Activated CD4-positive, alpha-beta T cell treated with anti-CD3 and anti-CD28 coated beads, Interleukin-2, amount 10 ng/mL, durations not matched to agents 7 days and 5 days (primary cell): Measurements from ENCODE around the gene CNOT6. TPM values are rescaled to one million over a fixed set of nuclear protein-coding genes. Genes with fewer than 3 reads are reported as not detected.

Experiments
- CTCF ChIA-PET: fragments of 350-600 bp; sonication (Branson Sonifier 250); formaldehyde crosslinking; loops from one replicate; lab custom pipeline; 2021; ENCODE audit warnings: antibody characterized with exemption; lab: Charles Lee
- POLR2A ChIA-PET: fragments of 350-600 bp; sonication (Branson Sonifier 250); formaldehyde crosslinking; loops from one replicate; lab custom pipeline; 2021; ENCODE audit warnings: antibody characterized with exemption; lab: Charles Lee
- DNase-seq: peaks from one replicate; pipeline ENCODE4 v3.0.0-alpha.2; 2020
- H3K27ac Mint-ChIP-seq: one replicate; pipeline ENCODE4 v1.8.0; 2021; ENCODE audit warnings: mild to moderate bottlenecking, moderate library complexity, mixed read lengths
- H3K27me3 Mint-ChIP-seq: one replicate; pipeline ENCODE4 v1.8.0; 2021; ENCODE audit warnings: mixed read lengths
- H3K36me3 Mint-ChIP-seq: one replicate; pipeline ENCODE4 v1.8.0; 2021; ENCODE audit warnings: low read depth, mixed read lengths
- H3K4me1 Mint-ChIP-seq: one replicate; pipeline ENCODE4 v1.8.0; 2021; ENCODE audit warnings: mixed read lengths
- H3K4me3 Mint-ChIP-seq: one replicate; pipeline ENCODE4 v1.8.0; 2021; ENCODE audit warnings: mild to moderate bottlenecking, moderate library complexity, mixed read lengths
- H3K9me3 Mint-ChIP-seq: one replicate; pipeline ENCODE4 v1.8.0; 2021; ENCODE audit warnings: mixed read lengths
- total RNA-seq, 2 experiments: library from RNA; stranded (reverse); gene quantifications; one replicate each; pipeline ENCODE4 v1.2.3, GENCODE V29; 2021

Gene CNOT6
- total RNA-seq, 2 experiments from 2014 or later = 38.3 to 44.8 TPM

DNA sequence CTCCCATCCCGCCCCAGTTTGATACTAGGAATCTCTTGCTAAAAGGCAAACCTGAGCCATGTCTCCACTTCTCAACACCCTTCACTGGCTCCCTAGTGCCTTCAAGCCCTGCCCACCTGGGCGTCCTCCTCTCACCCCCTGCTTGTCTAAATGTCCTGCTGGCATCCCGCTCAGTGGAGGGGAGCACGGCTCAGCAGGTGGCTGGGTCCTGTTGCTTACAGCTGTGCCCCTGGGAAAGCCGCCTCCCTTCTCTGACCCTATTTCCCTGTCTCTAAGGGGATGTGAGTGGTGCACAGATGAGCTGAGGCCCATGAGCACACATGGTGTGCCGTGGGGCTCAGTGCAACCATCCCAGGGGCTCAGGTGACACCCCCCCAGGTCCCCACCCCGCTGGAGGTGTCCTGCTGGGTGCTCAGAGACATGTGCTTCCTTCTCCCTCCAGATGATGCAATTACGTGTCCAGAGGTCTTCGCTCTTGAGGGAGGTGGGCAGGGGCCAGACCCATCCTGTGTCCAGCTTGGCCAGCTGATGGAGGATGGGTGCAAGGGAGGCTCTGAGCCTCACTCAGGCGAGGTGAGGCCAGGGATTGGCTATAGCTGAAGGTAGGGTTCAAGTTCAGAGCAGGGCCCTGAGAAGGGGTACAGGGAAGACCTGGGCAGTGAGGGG, 131.1 kb downstream of the CNOT6 start:
- no peak for DNase-seq
- ChIA-PET POLR2A (no interaction called here), CTCF (interaction anchor here (0.6 to 1.1 kb wide), 2 partner anchors 58 to 115 kb away, joined by 3 read pairs; no protein-coding TSS in a partner anchor)
- Mint-ChIP-seq H3K4me1 (peaks cover 8% of the 10 kb centered on the region), H3K36me3 (no peaks in the 10 kb centered on the region), H3K27ac (peak overlapping the region; percentile 19), H3K9me3 (no peaks in the 10 kb centered on the region), H3K27me3 (no peaks in the 10 kb centered on the region), H3K4me3 (no peak overlapping the region)

DNA sequence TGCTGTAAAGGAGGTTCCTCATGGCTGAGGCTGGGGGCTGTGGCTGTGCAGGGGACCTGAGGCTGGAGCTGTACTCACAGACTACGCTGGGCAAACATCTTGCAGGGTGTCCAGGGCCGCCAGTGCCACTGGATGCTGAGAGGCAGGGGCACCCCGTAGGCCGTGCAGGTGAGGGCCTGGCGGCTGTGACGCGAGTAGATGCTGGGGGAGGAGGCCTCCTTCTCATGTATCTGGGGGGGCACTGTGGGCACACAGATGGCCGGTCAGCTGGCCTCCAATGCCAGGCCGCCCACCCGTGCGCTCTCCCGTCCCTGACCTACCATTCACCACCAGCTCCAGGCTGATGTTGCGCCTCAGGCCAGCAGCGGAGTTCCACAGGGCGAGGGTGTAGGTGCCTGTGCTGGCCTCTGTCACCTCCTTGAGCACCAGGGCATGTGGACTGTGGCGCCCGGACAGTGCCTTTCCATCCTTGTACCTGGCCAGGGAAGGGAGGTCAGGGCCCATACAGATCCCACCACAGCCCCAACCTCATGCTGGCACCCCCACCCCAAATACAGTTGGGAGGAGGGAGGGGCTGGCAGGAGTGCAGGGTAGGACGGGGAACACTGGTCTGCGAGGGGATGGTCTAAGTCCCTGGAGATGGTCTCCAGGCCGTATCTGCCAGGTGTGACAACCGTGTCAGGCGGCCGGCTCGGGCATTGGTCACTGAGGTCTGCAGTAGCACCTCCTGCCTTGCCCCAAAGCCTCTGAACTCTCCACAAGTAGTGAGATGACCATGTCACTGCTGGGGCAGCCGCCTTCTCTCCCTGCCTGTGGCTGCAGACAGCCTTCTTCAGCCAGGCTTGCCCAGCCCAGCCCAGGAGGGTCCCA, 131.8 kb downstream of the CNOT6 start:
- no peak overlapping the region for H3K27ac Mint-ChIP-seq
- ChIA-PET CTCF (interaction anchor here (0.6 kb wide), 1 partner anchor 116 kb away, joined by 3 read pairs; no protein-coding TSS in a partner anchor), POLR2A (no interaction called here)
- no peak for DNase-seq
- H3K9me3 Mint-ChIP-seq = no peaks in the 10 kb centered on the region
- H3K36me3 Mint-ChIP-seq = no peaks in the 10 kb centered on the region
- peaks cover 8% of the 10 kb centered on the region for H3K4me1 Mint-ChIP-seq
- no peak overlapping the region for H3K4me3 Mint-ChIP-seq
- H3K27me3 Mint-ChIP-seq = no peaks in the 10 kb centered on the region

DNA sequence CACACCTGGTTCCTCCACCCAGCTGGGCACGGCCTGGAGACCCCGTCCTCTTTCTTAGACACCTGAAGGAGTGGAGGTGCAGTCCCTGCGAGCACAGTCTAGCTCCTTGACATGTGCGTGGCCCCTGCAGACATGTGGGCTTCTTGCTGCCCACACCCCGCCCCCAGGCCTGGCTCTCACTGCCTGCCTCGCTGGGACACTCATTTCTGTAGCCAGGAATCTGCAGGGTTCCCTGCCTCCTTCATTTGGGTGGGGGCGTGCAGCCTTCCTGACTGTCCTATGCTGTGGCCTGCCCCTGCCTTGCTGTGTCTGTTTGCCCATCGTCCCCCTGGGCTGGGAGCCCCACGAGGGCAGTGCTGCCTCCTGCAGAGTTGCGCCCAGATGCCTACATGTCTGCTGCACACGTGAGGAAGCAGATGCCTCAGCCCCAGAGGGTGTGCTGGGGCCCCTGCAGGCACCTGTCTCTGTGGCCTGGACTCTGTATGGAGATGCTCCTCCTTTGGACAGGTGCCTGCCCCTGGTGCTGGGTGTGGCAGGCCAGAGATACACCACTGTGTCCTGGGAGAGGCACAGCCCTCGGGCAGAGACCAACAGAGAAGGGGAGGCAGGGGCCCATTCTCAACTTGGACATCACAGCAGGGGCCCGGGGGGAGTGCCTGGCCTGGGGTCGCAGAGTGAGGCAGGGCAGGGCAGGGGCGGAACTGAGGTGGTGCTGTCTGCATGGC, 132.6 kb downstream of the CNOT6 start:
- ChIA-PET CTCF (no interaction called here), POLR2A (no interaction called here)
- Mint-ChIP-seq H3K27me3 (no peaks in the 10 kb centered on the region), H3K4me1 (peaks cover 8% of the 10 kb centered on the region), H3K4me3 (no peak overlapping the region), H3K27ac (no peak overlapping the region), H3K36me3 (no peaks in the 10 kb centered on the region), H3K9me3 (no peaks in the 10 kb centered on the region)
- no peak for DNase-seq

DNA sequence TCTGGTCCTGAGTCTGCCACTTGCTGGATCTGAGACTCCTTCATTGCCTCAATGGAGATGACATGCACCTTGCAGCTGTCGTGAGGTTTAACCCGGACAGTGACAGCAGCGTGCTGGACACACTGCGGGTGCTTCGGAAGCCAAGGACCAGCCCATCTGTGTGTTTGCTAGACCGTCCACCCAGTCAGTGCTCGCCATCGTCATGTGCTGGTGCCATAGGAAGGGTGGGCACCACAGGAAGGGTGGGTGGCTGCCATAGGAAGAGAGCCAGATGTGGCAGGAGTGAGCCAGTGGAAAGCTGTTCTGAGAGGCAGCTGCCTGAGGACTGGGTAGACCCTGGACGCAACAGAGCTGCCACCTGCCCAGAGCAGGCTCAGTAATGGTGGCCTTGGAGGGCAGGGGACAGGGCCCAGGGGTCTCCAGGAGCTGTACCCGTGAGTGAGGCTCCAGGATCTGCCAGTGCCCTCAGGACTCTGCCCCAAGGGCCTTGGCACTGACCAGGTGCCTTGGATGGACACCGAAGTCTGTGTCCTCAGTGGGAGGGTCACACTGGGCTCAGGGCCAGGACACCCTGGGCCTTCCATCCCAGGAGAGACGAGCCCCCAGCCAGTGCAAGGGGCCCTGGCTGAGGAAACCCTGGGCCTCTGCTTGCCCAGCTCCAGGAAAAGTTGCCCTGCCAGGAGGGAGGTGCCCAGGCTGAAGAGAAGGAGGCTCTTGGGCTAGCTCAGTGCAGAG, 133.4 kb downstream of the CNOT6 start:
- Mint-ChIP-seq H3K36me3 (no peaks in the 10 kb centered on the region), H3K27me3 (no peaks in the 10 kb centered on the region), H3K27ac (no peak overlapping the region), H3K4me3 (no peak overlapping the region), H3K4me1 (peaks cover 7% of the 10 kb centered on the region), H3K9me3 (no peaks in the 10 kb centered on the region)
- ChIA-PET POLR2A (no interaction called here), CTCF (no interaction called here)
- DNase-seq = no peak

Other genes starting within 250 kb of the CNOT6 start
- 10 to 100 TPM; 39.6 to 47.6 TPM for gene MAPK9, start 202.3 kb upstream of the CNOT6 start, total RNA-seq
- gene GFPT2, start 141.0 kb upstream of the CNOT6 start, total RNA-seq = under 1 TPM in 1 of 2 experiments, not detected in 1; 0.12 TPM
- gene SCGB3A1, start 97.1 kb downstream of the CNOT6 start, total RNA-seq = not detected
- under 1 TPM; 0.25 TPM for gene FLT4, start 155.2 kb downstream of the CNOT6 start, total RNA-seq
- gene OR2Y1, start 245.7 kb downstream of the CNOT6 start, total RNA-seq = not detected